Measurements from ENCODE around the gene CRLF3.

The CRLF3 gene

DNA sequence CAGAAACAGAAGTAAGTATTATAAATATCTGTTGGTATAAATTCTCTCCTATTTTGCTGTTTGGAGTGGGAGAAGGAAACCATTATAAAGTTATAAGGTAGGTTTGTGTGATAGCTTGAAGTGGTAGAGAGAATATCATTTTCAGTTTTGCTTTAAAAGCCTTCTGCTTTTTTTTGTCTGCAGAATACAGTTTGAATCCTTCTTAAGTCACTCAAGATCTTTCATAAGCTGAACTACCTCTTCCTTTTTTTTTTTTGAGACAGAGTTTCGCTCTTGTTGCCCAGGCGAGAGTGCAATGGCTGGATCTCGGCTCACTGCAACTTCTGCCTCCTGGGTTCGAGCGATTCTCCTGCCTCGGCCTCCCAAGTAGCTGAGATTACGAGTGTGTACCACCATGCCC lies 16.3 kb upstream of the CRLF3 start:
- Histone ChIP-seq H3K4me3 (ENCODE audit: insufficient read depth, low read length, poor library complexity, severe bottlenecking) (no peak overlapping the region), H3K9ac (ENCODE audit: low read length) (no peak overlapping the region), H3K4me2 (ENCODE audit: low read depth, low read length, poor library complexity, severe bottlenecking) (no peak overlapping the region), H2AFZ (ENCODE audit: low read depth, low read length, severe bottlenecking) (no peak overlapping the region), H3K9me3 (ENCODE audit: insufficient read depth, low read length) (no peaks in the 10 kb centered on the region), H4K20me1 (ENCODE audit: low read depth, low read length) (no peaks in the 10 kb centered on the region), H3K27ac (ENCODE audit: low read depth, low read length) (no peak overlapping the region), H3K27me3 (ENCODE audit: low read length) (no peaks in the 10 kb centered on the region), H3F3A (ENCODE audit: insufficient read depth) (no peaks in the 10 kb centered on the region; the same call in 1 of the 2 replicates), H3K79me2 (ENCODE audit: insufficient read depth, low read length) (peaks cover 10% of the 10 kb centered on the region; the same call in 1 of the 2 replicates), H3K36me3 (ENCODE audit: low read length) (peaks cover 45% of the 10 kb centered on the region), H3K9me2 (replicated peaks; ENCODE audit: insufficient read depth, low read length) (no peaks in the 10 kb centered on the region)
- TF ChIP-seq EZH2phosphoT487 (conservative IDR thresholded peaks at IDR 0.05; ENCODE audit: low read length): no peak
- TF ChIP-seq, protein P1, sequence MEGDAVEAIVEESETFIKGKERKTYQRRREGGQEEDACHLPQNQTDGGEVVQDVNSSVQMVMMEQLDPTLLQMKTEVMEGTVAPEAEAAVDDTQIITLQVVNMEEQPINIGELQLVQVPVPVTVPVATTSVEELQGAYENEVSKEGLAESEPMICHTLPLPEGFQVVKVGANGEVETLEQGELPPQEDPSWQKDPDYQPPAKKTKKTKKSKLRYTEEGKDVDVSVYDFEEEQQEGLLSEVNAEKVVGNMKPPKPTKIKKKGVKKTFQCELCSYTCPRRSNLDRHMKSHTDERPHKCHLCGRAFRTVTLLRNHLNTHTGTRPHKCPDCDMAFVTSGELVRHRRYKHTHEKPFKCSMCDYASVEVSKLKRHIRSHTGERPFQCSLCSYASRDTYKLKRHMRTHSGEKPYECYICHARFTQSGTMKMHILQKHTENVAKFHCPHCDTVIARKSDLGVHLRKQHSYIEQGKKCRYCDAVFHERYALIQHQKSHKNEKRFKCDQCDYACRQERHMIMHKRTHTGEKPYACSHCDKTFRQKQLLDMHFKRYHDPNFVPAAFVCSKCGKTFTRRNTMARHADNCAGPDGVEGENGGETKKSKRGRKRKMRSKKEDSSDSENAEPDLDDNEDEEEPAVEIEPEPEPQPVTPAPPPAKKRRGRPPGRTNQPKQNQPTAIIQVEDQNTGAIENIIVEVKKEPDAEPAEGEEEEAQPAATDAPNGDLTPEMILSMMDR (IDR thresholded peaks at IDR 0.05; ENCODE audit: insufficient read depth, low read length, poor library complexity, severe bottlenecking): no peak

DNA sequence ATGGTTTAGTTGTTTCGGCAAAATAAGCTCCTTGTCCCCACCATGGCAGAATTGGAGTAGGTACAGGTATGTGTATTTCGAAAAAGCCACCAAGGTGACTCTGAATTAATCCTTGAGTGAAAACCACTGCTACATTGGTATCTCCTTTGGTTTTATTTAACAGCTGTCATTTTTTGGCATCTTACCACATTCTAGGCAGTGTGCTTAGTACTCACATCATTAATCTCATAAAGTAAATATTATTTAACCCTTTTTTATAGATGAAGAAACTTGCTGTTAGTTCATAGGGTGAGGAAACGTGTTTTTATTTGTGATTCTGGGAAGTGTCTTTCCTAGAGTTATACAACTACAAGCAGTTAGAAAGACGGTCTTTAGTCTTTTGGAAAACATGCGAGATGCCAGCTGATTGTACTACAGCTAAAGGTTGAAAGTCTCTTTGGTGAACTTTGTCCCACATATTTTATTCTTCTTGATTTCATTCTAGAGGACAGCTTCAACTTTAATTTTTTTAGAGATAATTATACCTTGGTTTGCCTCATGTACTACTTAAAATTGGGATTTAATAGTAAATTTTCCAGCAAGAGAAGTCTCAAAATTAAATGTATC lies 13.8 kb upstream of the CRLF3 start:
- no peak overlapping the region for H3K4me2 ChIP-seq (ENCODE audit: low read depth, low read length, poor library complexity, severe bottlenecking)
- TF ChIP-seq EZH2phosphoT487 (conservative IDR thresholded peaks at IDR 0.05; ENCODE audit: low read length): no peak
- TF ChIP-seq, protein P1 (IDR thresholded peaks at IDR 0.05; ENCODE audit: insufficient read depth, low read length, poor library complexity, severe bottlenecking): no peak

DNA sequence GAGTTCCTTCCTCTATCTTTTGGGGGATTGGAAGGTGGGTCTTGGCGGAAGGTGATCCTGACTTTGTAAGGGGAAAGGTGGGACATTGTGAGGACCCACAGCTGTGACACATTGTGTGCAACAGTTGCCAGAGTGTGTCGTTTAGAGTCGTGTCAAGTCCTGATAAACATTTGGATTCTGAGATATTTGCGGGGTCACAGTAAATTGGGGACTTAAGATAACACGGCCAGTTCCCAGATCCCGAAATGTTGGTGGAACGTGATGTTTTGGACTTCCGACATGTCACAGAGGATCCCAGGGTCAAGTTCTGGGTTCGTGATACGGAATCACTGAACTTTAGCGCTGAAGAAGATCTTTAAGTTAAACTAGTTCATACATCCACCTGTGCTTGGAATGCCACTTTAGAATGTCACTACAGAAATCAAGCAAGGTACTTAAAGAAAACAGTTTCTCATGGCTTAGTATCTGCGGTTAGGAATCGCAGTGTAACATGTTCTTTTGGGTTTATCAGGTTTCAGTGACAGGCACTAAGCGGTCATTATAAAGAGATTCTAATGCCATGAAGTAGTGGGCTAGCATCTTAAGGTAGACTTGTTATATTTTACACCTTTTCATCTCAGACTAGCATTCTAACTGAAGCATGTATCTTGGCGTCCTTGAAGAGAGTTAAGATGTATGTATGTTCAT lies 8.1 kb upstream of the CRLF3 start:
- H3K36me3 ChIP-seq (ENCODE audit: low read length): peaks cover 18% of the 10 kb centered on the region
- peak overlapping the region; percentile 82 for H3K4me3 ChIP-seq (ENCODE audit: insufficient read depth, low read length, poor library complexity, severe bottlenecking)
- H3K9ac ChIP-seq (ENCODE audit: low read length): peak overlapping the region; percentile 93
- H3K9me2 ChIP-seq (replicated peaks; ENCODE audit: insufficient read depth, low read length): no peaks in the 10 kb centered on the region
- peak overlapping the region; percentile 96 for H2AFZ ChIP-seq (ENCODE audit: low read depth, low read length, severe bottlenecking)
- H3F3A ChIP-seq (ENCODE audit: insufficient read depth): 0 out of 2 replicates have a peak, but pooled peaks cover 4% of the 10 kb centered on the region
- H3K79me2 ChIP-seq (ENCODE audit: insufficient read depth, low read length): peaks cover 49% of the 10 kb centered on the region
- H3K4me2 ChIP-seq (ENCODE audit: low read depth, low read length, poor library complexity, severe bottlenecking): peak overlapping the region; percentile 70
- peak overlapping the region; percentile 56 for H3K27ac ChIP-seq (ENCODE audit: low read depth, low read length)
- no peak for TF ChIP-seq EZH2phosphoT487 (conservative IDR thresholded peaks at IDR 0.05; ENCODE audit: low read length)
- TF ChIP-seq, protein P1 (IDR thresholded peaks at IDR 0.05; ENCODE audit: insufficient read depth, low read length, poor library complexity, severe bottlenecking): no peak
- H4K20me1 ChIP-seq (ENCODE audit: low read depth, low read length): no peaks in the 10 kb centered on the region
- no peaks in the 10 kb centered on the region for H3K9me3 ChIP-seq (ENCODE audit: insufficient read depth, low read length)
- no peaks in the 10 kb centered on the region for H3K27me3 ChIP-seq (ENCODE audit: low read length)

More for the DNA sequence above, 13.8 kb upstream of the CRLF3 start:
- Histone ChIP-seq H3K27me3 (ENCODE audit: low read length) (no peaks in the 10 kb centered on the region), H3K9me2 (replicated peaks; ENCODE audit: insufficient read depth, low read length) (no peaks in the 10 kb centered on the region), H3K27ac (ENCODE audit: low read depth, low read length) (no peak overlapping the region), H3K9me3 (ENCODE audit: insufficient read depth, low read length) (no peaks in the 10 kb centered on the region), H3F3A (ENCODE audit: insufficient read depth) (no peaks in the 10 kb centered on the region; the same call in 1 of the 2 replicates), H3K9ac (ENCODE audit: low read length) (no peak overlapping the region), H3K4me3 (ENCODE audit: insufficient read depth, low read length, poor library complexity, severe bottlenecking) (no peak overlapping the region), H4K20me1 (ENCODE audit: low read depth, low read length) (no peaks in the 10 kb centered on the region), H3K79me2 (ENCODE audit: insufficient read depth, low read length) (peaks cover 35% of the 10 kb centered on the region), H3K36me3 (ENCODE audit: low read length) (peaks cover 53% of the 10 kb centered on the region), H2AFZ (ENCODE audit: low read depth, low read length, severe bottlenecking) (no peak overlapping the region)
